C4-2B (cell line): ENCODE data around the gene FAM227B.
"Not testable (repeated sequence)": the region's sequence is repeated elsewhere in the genome, so short reads cannot be mapped to it uniquely, and the experiment has no call there.

Experiments used
- ZFX ChIP-seq: fragments of 450-650 bp; IDR thresholded peaks from 2 replicates; pipeline ENCODE4 v1.6.1; 2017
- TF ChIP-seq, protein P1 (sequence below): fragments of 450-650 bp; conservative IDR thresholded peaks from 2 replicates; pipeline ENCODE4 v1.5.1; 2017; ENCODE audit warnings: mild to moderate bottlenecking

DNA sequence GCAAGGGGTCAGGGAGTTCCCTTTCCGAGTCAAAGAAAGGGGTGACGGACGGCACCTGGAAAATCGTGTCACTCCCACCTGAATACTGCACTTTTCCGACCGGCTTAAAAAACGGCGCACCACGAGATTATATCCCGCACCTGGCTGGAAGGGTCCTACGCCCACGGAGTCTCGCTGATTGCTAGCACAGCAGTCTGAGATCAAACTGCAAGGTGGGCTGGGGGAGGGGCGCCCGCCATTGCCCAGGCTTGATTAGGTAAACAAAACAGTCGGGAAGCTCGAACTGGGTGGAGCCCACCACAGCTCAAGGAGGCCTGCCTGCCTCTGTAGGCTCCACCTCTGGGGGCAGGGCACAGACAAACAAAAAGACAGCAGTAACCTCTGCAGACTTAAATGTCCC lies 266.2 kb downstream of the FAM227B start:
- TF ChIP-seq, protein P1, sequence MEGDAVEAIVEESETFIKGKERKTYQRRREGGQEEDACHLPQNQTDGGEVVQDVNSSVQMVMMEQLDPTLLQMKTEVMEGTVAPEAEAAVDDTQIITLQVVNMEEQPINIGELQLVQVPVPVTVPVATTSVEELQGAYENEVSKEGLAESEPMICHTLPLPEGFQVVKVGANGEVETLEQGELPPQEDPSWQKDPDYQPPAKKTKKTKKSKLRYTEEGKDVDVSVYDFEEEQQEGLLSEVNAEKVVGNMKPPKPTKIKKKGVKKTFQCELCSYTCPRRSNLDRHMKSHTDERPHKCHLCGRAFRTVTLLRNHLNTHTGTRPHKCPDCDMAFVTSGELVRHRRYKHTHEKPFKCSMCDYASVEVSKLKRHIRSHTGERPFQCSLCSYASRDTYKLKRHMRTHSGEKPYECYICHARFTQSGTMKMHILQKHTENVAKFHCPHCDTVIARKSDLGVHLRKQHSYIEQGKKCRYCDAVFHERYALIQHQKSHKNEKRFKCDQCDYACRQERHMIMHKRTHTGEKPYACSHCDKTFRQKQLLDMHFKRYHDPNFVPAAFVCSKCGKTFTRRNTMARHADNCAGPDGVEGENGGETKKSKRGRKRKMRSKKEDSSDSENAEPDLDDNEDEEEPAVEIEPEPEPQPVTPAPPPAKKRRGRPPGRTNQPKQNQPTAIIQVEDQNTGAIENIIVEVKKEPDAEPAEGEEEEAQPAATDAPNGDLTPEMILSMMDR, result not testable (repeated sequence)
- not testable (repeated sequence) for TF ChIP-seq ZFX
